ENCODE results near the gene PADI1.

Gene PADI1

DNA sequence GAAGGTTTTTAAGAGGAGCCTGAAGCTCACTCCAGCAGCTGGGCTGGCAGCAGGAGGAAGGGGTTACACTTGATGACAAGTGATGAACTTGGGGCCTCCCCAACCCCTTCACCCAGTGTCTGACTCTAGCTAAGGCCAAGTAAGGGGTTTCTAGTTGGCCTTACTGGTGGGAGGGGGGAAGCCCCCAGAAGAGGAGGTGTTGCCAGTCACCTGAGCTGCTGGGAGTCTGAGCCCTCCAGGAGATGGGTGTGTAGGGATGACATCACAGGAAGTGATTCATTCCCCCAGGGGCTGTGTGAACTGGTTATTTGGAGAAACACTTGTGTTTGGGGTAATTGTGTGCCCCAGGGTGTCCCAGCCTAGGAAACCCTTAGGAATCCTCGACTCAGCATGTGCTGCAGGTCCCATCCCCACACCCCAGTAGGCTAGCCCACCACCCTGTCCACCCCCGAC, 3.1 kb downstream of the PADI1 start:
- Histone ChIP-seq H3K36me3 (ENCODE audit: insufficient read depth, low read length) (no peaks in the 10 kb centered on the region), H3K27me3 (ENCODE audit: insufficient read depth, low read length) (no peaks in the 10 kb centered on the region), H3K9me3 (ENCODE audit: low read length) (no peaks in the 10 kb centered on the region), H3K4me3 (ENCODE audit: low read length) (no peak overlapping the region), H3K4me1 (ENCODE audit: insufficient read depth, low read length) (peaks cover 24% of the 10 kb centered on the region), H2AFZ (ENCODE audit: low read depth, low read length) (no peak overlapping the region)

DNA sequence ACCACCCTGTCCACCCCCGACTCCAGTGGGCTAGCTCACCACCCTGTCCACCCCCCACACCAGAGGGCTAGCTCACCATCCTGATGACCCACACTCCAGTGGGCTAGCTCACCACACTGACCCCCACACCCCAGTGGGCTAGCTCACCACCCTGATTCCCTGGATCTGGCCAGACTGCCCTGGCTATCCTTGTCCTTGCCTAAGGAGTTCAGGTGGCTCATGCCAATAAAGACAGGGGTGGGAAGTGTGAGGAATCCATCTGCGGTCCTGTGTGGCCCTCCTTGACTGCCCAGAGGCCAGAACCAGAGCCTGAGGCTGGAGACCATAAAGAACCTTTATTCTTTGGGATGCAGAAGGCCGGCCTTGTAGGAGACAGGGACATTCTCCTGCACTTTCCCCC, 3.6 kb downstream of the PADI1 start:
- H3K4me3 ChIP-seq (ENCODE audit: low read length) = no peak overlapping the region
- H3K9me3 ChIP-seq (ENCODE audit: low read length) = no peaks in the 10 kb centered on the region
- no peak overlapping the region for H2AFZ ChIP-seq (ENCODE audit: low read depth, low read length)
- peaks cover 2% of the 10 kb centered on the region for H3K27me3 ChIP-seq (ENCODE audit: insufficient read depth, low read length)
- H3K4me1 ChIP-seq (ENCODE audit: insufficient read depth, low read length) = peaks cover 26% of the 10 kb centered on the region
- H3K36me3 ChIP-seq (ENCODE audit: insufficient read depth, low read length) = no peaks in the 10 kb centered on the region

DNA sequence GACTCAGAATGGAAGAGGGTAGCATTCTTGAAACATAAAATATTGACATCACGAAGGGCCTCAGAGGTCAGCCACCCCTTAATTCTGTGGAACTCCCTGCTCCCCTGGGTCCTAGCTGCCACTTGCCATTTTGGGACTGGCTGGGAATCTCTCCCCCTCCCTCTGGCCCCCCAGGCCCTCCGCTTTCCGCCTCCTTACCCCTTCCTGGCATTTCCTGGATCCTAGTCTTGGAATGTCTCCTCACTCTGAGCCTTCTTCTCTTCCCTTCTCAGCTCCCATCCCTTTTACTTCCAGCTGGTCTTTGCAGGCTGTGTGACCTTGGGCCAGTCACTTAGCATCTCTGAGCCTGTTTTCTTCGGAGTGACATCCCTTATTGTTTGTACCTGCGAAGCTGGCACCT, 4.5 kb downstream of the PADI1 start:
- H2AFZ ChIP-seq (ENCODE audit: low read depth, low read length) = no peak overlapping the region
- H3K36me3 ChIP-seq (ENCODE audit: insufficient read depth, low read length) = no peaks in the 10 kb centered on the region
- H3K4me3 ChIP-seq (ENCODE audit: low read length) = peak overlapping the region; percentile 36
- H3K27me3 ChIP-seq (ENCODE audit: insufficient read depth, low read length) = peaks cover 7% of the 10 kb centered on the region
- H3K9me3 ChIP-seq (ENCODE audit: low read length) = no peaks in the 10 kb centered on the region
- H3K4me1 ChIP-seq (ENCODE audit: insufficient read depth, low read length) = peaks cover 26% of the 10 kb centered on the region

DNA sequence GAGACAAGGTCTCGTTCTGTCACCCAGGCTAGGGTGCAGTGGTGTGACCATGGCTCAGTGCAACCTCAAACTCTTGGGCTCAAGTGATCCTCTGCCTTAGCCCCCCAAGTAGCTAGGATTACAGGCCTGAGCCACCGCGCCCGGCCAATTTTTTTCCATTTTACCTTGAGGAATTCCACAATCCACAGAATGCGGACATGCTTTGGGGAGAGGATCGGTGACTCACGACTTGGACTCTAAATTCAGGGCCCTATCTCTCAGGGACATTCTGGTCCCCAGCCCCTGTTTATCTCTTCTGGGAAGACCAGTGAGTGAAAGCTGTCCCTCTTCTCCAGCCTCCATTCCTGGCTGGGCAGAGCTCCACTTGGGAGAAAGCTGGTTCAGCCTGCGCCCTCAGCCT, 5.2 kb downstream of the PADI1 start:
- Histone ChIP-seq H3K9me3 (ENCODE audit: low read length) (no peaks in the 10 kb centered on the region), H3K27me3 (ENCODE audit: insufficient read depth, low read length) (peaks cover 9% of the 10 kb centered on the region), H3K4me3 (ENCODE audit: low read length) (no peak overlapping the region), H3K4me1 (ENCODE audit: insufficient read depth, low read length) (peaks cover 26% of the 10 kb centered on the region), H2AFZ (ENCODE audit: low read depth, low read length) (no peak overlapping the region), H3K36me3 (ENCODE audit: insufficient read depth, low read length) (no peaks in the 10 kb centered on the region)

DNA sequence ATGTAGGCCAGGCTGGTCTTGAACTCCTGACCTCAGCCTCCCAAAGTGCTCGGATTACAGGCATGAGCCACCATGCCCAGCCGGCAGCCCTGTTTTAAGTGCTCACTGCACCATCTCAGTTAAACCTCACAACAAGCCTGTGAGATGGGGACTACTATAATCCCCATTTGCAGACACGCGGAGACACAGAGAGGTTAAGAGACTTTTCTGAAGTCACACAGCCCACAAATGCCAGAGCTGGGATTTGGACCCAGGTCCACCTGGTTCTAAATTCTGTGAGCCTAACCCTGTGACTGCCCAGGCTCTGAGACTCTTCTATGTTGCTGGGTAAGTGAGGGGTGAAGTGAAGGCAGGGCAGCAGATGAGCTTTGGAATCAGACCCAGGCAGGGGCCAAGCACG, 6.4 kb downstream of the PADI1 start:
- H3K4me1 ChIP-seq (ENCODE audit: insufficient read depth, low read length) = peaks cover 22% of the 10 kb centered on the region
- no peak overlapping the region for H3K4me3 ChIP-seq (ENCODE audit: low read length)
- peaks cover 15% of the 10 kb centered on the region for H3K27me3 ChIP-seq (ENCODE audit: insufficient read depth, low read length)
- no peak overlapping the region for H2AFZ ChIP-seq (ENCODE audit: low read depth, low read length)
- H3K36me3 ChIP-seq (ENCODE audit: insufficient read depth, low read length) = no peaks in the 10 kb centered on the region
- no peaks in the 10 kb centered on the region for H3K9me3 ChIP-seq (ENCODE audit: low read length)

DNA sequence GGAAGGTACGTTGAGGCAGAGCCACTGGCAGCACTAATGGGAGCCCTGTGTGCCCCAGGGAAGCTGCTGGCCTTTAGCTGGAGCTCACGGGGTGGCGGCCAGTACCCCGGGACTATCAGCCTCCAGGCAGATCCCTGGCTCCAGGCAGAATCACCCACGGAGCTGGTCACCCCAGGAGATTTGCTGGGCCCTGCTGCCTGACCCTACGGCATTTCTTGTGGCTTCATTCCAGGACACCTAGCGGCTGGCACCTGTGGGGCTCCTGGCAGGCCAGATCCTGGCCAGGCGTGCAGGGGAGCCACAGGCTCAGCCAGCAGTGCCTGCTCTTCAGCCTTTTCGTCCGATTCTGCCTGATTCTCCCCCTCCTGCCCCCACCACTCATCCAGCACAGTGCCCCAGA, 7.1 kb downstream of the PADI1 start:
- Histone ChIP-seq H3K4me1 (ENCODE audit: insufficient read depth, low read length) (peaks cover 22% of the 10 kb centered on the region), H3K9me3 (ENCODE audit: low read length) (no peaks in the 10 kb centered on the region), H2AFZ (ENCODE audit: low read depth, low read length) (no peak overlapping the region), H3K4me3 (ENCODE audit: low read length) (no peak overlapping the region), H3K27me3 (ENCODE audit: insufficient read depth, low read length) (peaks cover 15% of the 10 kb centered on the region), H3K36me3 (ENCODE audit: insufficient read depth, low read length) (no peaks in the 10 kb centered on the region)

DNA sequence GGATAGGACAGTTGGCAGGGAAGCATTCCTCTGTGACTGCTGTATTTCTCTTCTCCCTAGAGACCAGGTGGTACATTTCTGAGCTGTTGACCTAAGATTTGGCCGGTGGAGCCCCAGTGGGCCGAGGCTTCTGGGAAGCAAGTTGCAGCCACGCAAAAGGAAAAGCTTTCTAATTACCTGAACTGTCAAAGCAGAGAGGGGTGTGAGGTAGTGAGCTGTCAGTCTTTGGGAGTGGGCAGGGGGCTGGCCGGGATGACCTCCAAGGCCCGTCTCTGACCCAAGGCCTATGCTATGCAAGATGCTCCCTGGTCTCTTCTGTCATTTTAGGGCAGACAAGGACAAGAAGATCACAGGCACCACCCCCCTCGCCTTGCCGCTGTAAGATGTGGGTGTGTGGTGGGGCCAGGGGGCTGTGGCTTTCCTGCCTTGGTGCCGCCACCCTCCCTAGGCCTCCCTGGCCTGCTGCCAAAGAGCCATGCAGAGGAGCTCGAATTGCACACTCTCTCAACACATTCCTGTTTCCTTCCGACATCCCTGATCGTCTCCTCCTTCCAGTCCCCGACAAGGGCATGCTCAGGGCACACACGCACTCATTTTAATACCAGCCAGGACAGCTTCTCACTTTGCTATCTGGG, 7.7 kb downstream of the PADI1 start:
- Histone ChIP-seq H3K27me3 (ENCODE audit: insufficient read depth, low read length) (peaks cover 15% of the 10 kb centered on the region), H3K36me3 (ENCODE audit: insufficient read depth, low read length) (no peaks in the 10 kb centered on the region), H3K4me1 (ENCODE audit: insufficient read depth, low read length) (peaks cover 22% of the 10 kb centered on the region), H3K9me3 (ENCODE audit: low read length) (no peaks in the 10 kb centered on the region), H2AFZ (ENCODE audit: low read depth, low read length) (no peak overlapping the region), H3K4me3 (ENCODE audit: low read length) (no peak overlapping the region)

DNA sequence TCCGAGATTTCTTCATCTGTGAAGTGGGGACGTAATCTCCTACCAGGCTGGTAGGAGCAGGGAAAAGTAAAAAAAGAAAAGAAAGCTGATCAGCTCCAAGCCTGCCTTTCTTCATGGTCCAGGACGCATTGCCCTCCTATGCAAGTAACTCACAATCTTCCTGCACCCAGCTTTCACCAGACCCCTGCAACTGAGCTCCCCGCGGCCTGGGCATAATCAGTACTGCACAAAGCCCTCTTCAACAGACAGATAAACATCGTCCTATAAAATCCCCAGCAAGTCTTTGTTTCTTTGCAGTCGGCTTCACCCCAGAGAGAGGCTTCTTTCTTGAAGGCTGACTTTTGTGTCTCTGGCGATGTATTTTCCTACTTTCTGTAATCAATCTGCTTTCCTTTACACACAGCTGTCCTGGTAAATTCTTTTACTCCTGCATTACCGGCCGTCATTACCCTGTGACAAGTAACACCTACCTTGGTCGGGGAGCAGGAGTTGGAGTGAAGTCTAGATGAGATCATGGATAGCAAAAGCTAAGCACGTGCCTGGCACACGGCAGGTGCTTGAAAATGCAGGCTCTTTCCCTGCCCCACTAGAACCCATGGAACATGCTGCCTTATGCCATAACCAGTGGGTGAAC, 8.3 kb downstream of the PADI1 start:
- H3K9me3 ChIP-seq (ENCODE audit: low read length) = no peaks in the 10 kb centered on the region
- H3K4me1 ChIP-seq (ENCODE audit: insufficient read depth, low read length) = peaks cover 22% of the 10 kb centered on the region
- H3K27me3 ChIP-seq (ENCODE audit: insufficient read depth, low read length) = peaks cover 15% of the 10 kb centered on the region
- no peak overlapping the region for H3K4me3 ChIP-seq (ENCODE audit: low read length)
- H3K36me3 ChIP-seq (ENCODE audit: insufficient read depth, low read length) = no peaks in the 10 kb centered on the region
- H2AFZ ChIP-seq (ENCODE audit: low read depth, low read length) = no peak overlapping the region

DNA sequence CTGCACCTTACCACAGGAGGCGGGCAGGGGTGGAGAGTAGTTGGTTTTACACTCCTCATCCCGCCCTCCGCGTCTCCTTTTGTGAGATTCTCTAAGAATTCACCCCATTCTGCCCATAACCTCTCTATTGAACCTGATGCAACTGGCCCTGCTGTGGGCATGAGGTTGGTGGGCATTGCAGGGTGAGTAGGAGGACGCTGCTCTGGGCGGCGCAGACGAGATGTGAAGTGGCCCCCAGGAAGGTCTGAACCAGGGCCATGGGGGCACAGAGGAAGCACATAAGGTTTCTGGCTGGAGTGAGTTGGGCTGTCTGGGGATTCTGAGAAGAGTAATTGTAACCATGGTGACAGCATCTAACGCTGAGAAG, 8.8 kb downstream of the PADI1 start:
- Histone ChIP-seq H2AFZ (ENCODE audit: low read depth, low read length) (no peak overlapping the region), H3K9me3 (ENCODE audit: low read length) (no peaks in the 10 kb centered on the region), H3K4me3 (ENCODE audit: low read length) (no peak overlapping the region), H3K36me3 (ENCODE audit: insufficient read depth, low read length) (no peaks in the 10 kb centered on the region), H3K27me3 (ENCODE audit: insufficient read depth, low read length) (peaks cover 15% of the 10 kb centered on the region), H3K4me1 (ENCODE audit: insufficient read depth, low read length) (peaks cover 20% of the 10 kb centered on the region)

DNA sequence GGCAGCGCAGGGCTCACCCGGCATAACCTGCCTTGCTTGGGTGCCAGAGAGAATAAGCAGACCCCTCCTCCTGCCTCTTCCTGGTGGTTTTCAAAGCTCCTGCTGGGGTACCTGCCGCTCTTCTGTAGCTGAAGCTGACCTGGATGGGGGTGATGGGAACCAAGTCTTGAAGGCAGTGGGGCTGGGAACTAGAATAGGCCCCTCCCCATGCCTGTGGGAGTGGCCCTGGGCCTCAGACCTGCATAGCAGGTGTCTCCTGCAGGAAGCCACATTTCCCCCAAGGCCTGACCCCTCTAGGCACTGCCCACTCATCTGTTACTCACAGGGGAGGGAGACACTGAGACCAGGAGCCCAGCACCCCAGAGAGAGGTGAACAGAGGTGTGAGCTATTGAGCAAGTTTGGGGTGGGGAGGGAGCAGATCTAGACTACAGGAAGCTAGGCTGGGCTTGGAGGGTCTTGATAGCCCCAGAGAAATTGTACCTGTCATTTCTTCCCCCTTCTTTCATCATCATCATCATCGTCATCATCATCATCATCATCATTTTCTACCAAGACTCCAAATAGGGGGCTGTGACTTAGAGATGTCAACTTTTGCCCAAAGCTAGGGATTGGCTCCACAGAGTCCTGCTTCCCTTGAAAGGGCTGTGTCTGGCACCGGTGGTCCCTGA, 10.1 kb downstream of the PADI1 start:
- Histone ChIP-seq H2AFZ (ENCODE audit: low read depth, low read length) (no peak overlapping the region), H3K36me3 (ENCODE audit: insufficient read depth, low read length) (no peaks in the 10 kb centered on the region), H3K9me3 (ENCODE audit: low read length) (no peaks in the 10 kb centered on the region), H3K4me3 (ENCODE audit: low read length) (no peak overlapping the region), H3K27me3 (ENCODE audit: insufficient read depth, low read length) (peaks cover 15% of the 10 kb centered on the region), H3K4me1 (ENCODE audit: insufficient read depth, low read length) (peaks cover 13% of the 10 kb centered on the region)

DNA sequence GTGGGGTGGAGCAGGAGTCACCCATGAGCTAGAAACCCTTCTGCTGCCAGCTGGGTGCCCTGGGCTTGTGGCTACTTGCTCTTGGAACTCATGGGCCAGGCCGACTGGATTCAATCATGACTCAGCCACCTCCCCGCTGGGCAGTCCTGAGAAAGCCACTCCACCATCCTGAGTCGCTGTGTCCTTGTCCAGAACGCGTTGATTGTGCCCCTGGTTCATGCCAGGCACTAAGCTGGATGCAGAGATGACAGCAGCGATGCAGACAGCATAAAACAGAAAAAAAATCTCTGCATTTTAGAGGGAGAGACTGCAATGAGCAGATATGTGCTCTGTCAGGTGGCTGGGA, 10.6 kb downstream of the PADI1 start:
- Histone ChIP-seq H3K4me3 (ENCODE audit: low read length) (no peak overlapping the region), H3K36me3 (ENCODE audit: insufficient read depth, low read length) (no peaks in the 10 kb centered on the region), H2AFZ (ENCODE audit: low read depth, low read length) (no peak overlapping the region), H3K27me3 (ENCODE audit: insufficient read depth, low read length) (peaks cover 15% of the 10 kb centered on the region), H3K4me1 (ENCODE audit: insufficient read depth, low read length) (peaks cover 13% of the 10 kb centered on the region), H3K9me3 (ENCODE audit: low read length) (no peaks in the 10 kb centered on the region)

DNA sequence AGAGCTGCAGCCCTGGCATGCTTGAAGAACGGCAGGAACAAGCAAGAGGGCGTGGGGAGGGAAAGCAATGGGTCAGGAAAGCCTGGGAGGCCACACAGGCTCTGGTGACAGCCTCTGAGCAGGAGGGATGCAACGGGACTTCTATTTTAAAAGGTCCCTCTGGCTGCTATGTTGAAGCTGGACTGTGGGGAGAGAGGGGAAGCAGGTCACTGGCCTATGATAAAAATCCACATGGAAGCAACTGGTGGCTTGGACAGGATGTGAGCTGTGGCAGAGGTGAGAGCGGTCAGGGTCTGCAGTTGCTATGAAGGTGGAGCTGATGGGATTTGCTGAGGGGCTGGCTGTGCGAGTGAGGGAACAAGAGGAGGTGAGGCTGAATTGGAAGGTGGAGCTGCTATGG, 11.2 kb downstream of the PADI1 start:
- H2AFZ ChIP-seq (ENCODE audit: low read depth, low read length) = no peak overlapping the region
- no peaks in the 10 kb centered on the region for H3K36me3 ChIP-seq (ENCODE audit: insufficient read depth, low read length)
- no peak overlapping the region for H3K4me3 ChIP-seq (ENCODE audit: low read length)
- peaks cover 15% of the 10 kb centered on the region for H3K27me3 ChIP-seq (ENCODE audit: insufficient read depth, low read length)
- H3K9me3 ChIP-seq (ENCODE audit: low read length) = no peaks in the 10 kb centered on the region
- peaks cover 13% of the 10 kb centered on the region for H3K4me1 ChIP-seq (ENCODE audit: insufficient read depth, low read length)

DNA sequence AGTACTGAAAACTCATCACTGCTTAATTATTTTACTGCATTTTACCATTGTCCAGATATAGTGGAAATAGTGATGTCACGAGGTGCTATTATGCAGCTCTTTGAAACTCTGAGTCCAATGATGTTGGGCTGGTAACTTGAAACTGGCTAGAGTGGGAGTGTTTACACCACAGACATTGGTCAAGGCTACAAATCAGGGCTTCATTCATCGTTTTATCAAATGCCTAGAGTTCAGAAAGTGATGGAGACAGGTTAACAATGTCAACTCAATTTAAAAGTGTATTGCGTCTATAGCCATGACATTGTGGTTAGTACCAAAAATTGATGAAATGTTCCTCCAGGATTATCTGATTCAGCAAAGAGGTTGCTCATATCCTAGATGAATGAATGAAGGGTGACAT, 12.7 kb downstream of the PADI1 start:
- Histone ChIP-seq H3K9me3 (ENCODE audit: low read length) (no peaks in the 10 kb centered on the region), H3K4me1 (ENCODE audit: insufficient read depth, low read length) (peaks cover 6% of the 10 kb centered on the region), H3K36me3 (ENCODE audit: insufficient read depth, low read length) (no peaks in the 10 kb centered on the region), H3K27me3 (ENCODE audit: insufficient read depth, low read length) (peaks cover 15% of the 10 kb centered on the region), H2AFZ (ENCODE audit: low read depth, low read length) (no peak overlapping the region), H3K4me3 (ENCODE audit: low read length) (no peak overlapping the region)

All from neuron (in vitro differentiated cells).